Transverse colon (tissue), 4 donors: ENCODE data around the gene STARD4. TPM values are rescaled to one million over a fixed set of nuclear protein-coding genes. Genes with fewer than 3 reads are reported as not detected.

Experiments used
- DNase-seq: peaks from one replicate; pipeline ENCODE4 v3.0.0-alpha.2; 2019
- H3K27ac ChIP-seq, 4 donors: fragments of 200-600 bp; sonication (generic); 2 replicates each; pipeline ENCODE4 v1.5.1; 2016 to 2018; ENCODE audit warnings: inconsistent platforms in 4 of 4
- H3K27me3 ChIP-seq: fragments of 200-600 bp; sonication (generic); 2 replicates; pipeline ENCODE4 v1.5.1; 2017; ENCODE audit warnings: inconsistent platforms
- H3K36me3 ChIP-seq, 4 donors: fragments of 200-600 bp; sonication (generic); 2 replicates each; pipeline ENCODE4 v1.5.1; 2017 to 2019; ENCODE audit warnings: inconsistent platforms in 4 of 4
- H3K4me1 ChIP-seq, 4 donors: fragments of 200-600 bp; sonication (generic); 2 replicates each; pipeline ENCODE4 v1.5.1; 2017 to 2020; ENCODE audit warnings: inconsistent platforms in 4 of 4
- H3K4me3 ChIP-seq, 4 donors: fragments of 200-600 bp; sonication (generic); 1 replicate in 1 of 4; 2 replicates in 3 of 4; pipeline versions ENCODE4 v1.5.1 to v1.6.1; 2017 to 2019; ENCODE audit warnings: inconsistent platforms in 4 of 4
- H3K9me3 ChIP-seq, 2 donors: fragments of 200-600 bp; sonication (generic); 2 replicates each; pipeline ENCODE4 v1.5.1; 2017 to 2019; ENCODE audit warnings: inconsistent platforms in 2 of 2
- CTCF ChIP-seq, 5 experiments: fragments of 200-600 bp in 3 of 5; fragments of 450-650 bp in 2 of 5; sonication (generic) in 3 of 5; IDR thresholded peaks; 1 replicate in 2 of 5; 2 replicates in 3 of 5; pipeline ENCODE4 v1.5.1; 2016 to 2017; ENCODE audit warnings: antibody characterized with exemption in 5 of 5, inconsistent platforms in 3 of 5, mild to moderate bottlenecking in 2 of 5, moderate library complexity in 1 of 5
- EP300 ChIP-seq: sonication (generic); formaldehyde crosslinking; IDR thresholded peaks from one replicate; pipeline ENCODE4 v1.6.1; 2017; ENCODE audit warnings: antibody characterized with exemption, low read depth
- POLR2A ChIP-seq: fragments of 450-650 bp; IDR thresholded peaks from one replicate; pipeline ENCODE4 v1.6.1; 2016; ENCODE audit warnings: antibody characterized with exemption, mild to moderate bottlenecking, moderate library complexity
- POLR2AphosphoS5 ChIP-seq, 3 donors: sonication (generic); formaldehyde crosslinking; IDR thresholded peaks; one replicate each; pipeline ENCODE4 v1.6.1; 2016; ENCODE audit warnings: antibody characterized with exemption in 3 of 3
- WGBS, 2 donors: methylation state at CpG; one replicate each; pipeline ENCODE4 v1.1.5; 2018; ENCODE audit warnings: low coverage in 1 of 2; 5-methylcytosine and 5-hydroxymethylcytosine counted together
- in situ Hi-C, 4 donors: fragments of 200-750 bp; cut with MboI; loops; one replicate each; pipeline versions ENCODE4 v1.15.0 to v1.15.1; 2017; ENCODE audit warnings: low sequenced_read_pairs in 3 of 4, low pct_ligation_motif_present in 1 of 4, low pct_unique_long_range_greater_than_20kb in 1 of 4
- intact Hi-C: fragments of 100-400 bp; cut with DNase I; formaldehyde crosslinking; loops from one replicate; pipeline ENCODE4 v1.15.1; 2023; ENCODE audit warnings: low total_unique reads
- total RNA-seq, 4 donors: library from RNA; depleted of rRNA; stranded (reverse); fragments of >200 nt; gene quantifications; one replicate each; pipeline ENCODE4 v1.1.0, GENCODE V29; 2016

STARD4 gene
- total RNA-seq, 4 donors from 2014 or later: 12.0 to 178 (median 19.3) TPM

DNA sequence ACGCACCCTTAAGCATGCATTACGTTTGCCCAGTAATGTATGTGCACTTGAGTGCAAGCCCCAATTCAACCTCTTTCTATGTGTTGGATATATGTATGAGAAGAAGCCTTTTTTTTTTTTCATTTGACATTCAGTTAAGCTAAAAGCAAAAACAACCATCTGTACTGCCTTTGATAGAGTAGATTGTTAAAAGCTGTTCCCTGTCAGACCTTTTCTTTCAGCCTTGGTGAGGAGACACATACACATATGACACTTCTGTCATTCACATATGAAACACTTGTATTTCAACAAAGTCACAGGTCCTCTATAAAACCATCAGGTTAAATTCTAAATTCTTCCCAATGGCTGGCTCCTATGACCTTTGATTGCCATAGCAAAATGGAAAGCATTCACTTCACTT is 40.2 kb upstream of the STARD4 start:
- Histone ChIP-seq H3K4me3 (no peak overlapping the region), H3K27me3 (no peaks in the 10 kb centered on the region), H3K9me3 (no peaks in the 10 kb centered on the region), H3K27ac (no peak overlapping the region), H3K4me1 (peaks cover 0 to 14% (median 0%) of the 10 kb centered on the region in 4 donors), H3K36me3 (no peaks in the 10 kb centered on the region)
- no peak for TF ChIP-seq EP300
- TF ChIP-seq POLR2AphosphoS5 (IDR thresholded peaks at IDR 0.05): no peak
- no peak for TF ChIP-seq CTCF (IDR thresholded peaks at IDR 0.05)
- no peak for TF ChIP-seq POLR2A
- in situ Hi-C loops (loop anchor here in 3 of 4 donors (5.0 to 10.0 kb wide), 2 partner anchors 590 to 592 kb away; no protein-coding TSS in a partner anchor), intact Hi-C loops (loop anchor here (5.0 kb wide), 1 partner anchor 595 kb away; no protein-coding TSS in a partner anchor)
- 89 to 93% methylated on average over 2 of the region's 2 CpGs for WGBS, 2 donors
- no peak for DNase-seq

DNA sequence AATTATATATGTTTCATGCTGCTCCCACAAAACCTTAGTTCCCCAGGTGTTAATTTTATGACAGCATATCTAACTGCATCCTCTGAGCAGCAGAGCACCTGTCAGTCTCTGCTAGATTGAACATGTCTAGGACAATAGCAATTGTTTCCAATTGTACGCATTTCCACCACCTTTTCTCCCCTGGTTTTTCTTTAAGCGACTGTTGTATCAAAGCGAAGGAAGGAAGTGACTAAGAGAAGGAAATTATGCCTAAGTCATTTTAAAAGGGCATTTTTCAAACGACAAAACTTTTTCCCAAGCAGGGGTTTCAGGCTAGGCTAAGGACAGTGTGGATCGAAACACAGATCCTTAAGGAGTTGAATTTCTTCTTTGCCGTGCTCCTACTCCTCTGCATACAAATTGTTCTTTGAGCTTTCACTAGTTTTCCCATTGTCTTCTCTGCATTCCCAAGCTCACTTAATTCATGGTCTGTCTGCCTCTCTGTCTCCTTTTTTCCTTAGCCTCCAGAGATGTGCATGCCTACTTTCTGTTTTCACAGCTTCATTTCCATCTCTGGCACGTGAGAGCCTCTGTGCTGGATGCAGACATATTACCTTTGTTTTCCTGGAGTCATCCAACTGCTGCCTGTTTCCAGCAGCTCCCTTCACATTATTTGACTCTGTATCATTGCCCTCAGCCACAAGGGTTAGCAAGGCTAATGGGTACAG is 39.4 kb upstream of the STARD4 start:
- 49 to 53% methylated on average over 7 of the region's 7 CpGs for WGBS, 2 donors
- H3K27ac ChIP-seq: no peak overlapping the region

GRCh38 chr5:111551161-111551560 is 38.8 kb upstream of the STARD4 start:
- peaks cover 0 to 14% (median 0%) of the 10 kb centered on the region in 4 donors for H3K4me1 ChIP-seq
- no peak for DNase-seq
- in situ Hi-C loops (loop anchor here in 3 of 4 donors (5.0 to 10.0 kb wide), 2 partner anchors 591 to 594 kb away; no protein-coding TSS in a partner anchor), intact Hi-C loops (loop anchor here (5.0 kb wide), 1 partner anchor 596 kb away; no protein-coding TSS in a partner anchor)
- no peaks in the 10 kb centered on the region for H3K9me3 ChIP-seq
- H3K27me3 ChIP-seq: no peaks in the 10 kb centered on the region
- peak overlapping the region in 1 of 4 donors; percentile 34 for H3K27ac ChIP-seq
- no peaks in the 10 kb centered on the region for H3K36me3 ChIP-seq
- TF ChIP-seq CTCF (IDR thresholded peaks at IDR 0.05): no peak
- no peak for TF ChIP-seq POLR2A
- no peak for TF ChIP-seq EP300
- TF ChIP-seq POLR2AphosphoS5 (IDR thresholded peaks at IDR 0.05): no peak
- WGBS, 2 donors: 69 to 83% methylated on average over 1 of the region's 1 CpG
- no peak overlapping the region for H3K4me3 ChIP-seq

More for the DNA sequence above, 39.4 kb upstream of the STARD4 start:
- Histone ChIP-seq H3K9me3 (no peaks in the 10 kb centered on the region), H3K4me3 (no peak overlapping the region), H3K36me3 (no peaks in the 10 kb centered on the region), H3K27me3 (no peaks in the 10 kb centered on the region), H3K4me1 (peaks cover 0 to 14% (median 0%) of the 10 kb centered on the region in 4 donors)
- no peak for DNase-seq
- in situ Hi-C loops: loop anchor here in 3 of 4 donors (5.0 to 10.0 kb wide), 2 partner anchors 591 to 593 kb away; no protein-coding TSS in a partner anchor
- intact Hi-C loops: loop anchor here (5.0 kb wide), 1 partner anchor 596 kb away; no protein-coding TSS in a partner anchor
- TF ChIP-seq EP300 (no peak), POLR2AphosphoS5 (IDR thresholded peaks at IDR 0.05) (no peak), POLR2A (no peak), CTCF (IDR thresholded peaks at IDR 0.05) (no peak)

DNA sequence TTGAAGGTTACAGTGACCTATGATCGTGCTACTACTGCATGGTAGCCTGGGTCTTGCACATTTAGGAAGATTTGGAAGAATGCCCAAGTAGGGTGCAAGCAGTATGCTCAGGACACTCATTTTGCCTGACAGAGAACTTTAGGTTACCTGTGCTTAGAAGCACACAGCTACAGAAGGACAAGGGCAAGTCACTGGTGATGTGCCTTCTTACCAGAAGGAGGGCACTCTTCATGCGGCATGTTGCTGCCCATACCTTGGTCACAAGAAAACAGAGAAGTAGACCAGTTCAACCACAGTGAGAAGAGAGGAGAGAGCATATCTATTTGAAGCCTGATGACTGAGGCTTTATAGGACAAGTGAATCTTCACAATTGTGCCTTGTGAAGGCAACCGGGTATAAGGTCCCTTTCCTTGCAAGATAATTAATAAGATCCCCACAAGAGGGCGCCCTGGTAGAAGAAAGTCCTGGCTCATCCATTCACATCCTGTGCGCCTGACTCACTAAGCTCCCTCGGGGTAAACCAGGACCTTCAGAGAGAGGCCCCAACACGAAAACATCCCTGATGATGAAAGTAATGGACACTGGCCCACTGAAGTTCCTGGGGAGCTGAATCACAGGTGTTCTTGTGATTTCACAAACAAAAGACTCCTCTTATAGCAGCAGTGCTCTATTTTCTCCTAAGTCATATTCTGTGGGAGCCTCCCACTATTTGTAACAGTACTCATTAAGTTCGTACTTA is 38.1 kb upstream of the STARD4 start:
- Histone ChIP-seq H3K36me3 (no peaks in the 10 kb centered on the region), H3K4me3 (no peak overlapping the region), H3K27ac (peak overlapping the region in 1 of 4 donors; percentile 34), H3K9me3 (no peaks in the 10 kb centered on the region), H3K27me3 (no peaks in the 10 kb centered on the region), H3K4me1 (peaks cover 0 to 14% (median 0%) of the 10 kb centered on the region in 4 donors)
- no peak for TF ChIP-seq POLR2A
- TF ChIP-seq POLR2AphosphoS5 (IDR thresholded peaks at IDR 0.05): no peak
- TF ChIP-seq CTCF (IDR thresholded peaks at IDR 0.05): peak; percentile 59 to 69 (median 64)
- no peak for TF ChIP-seq EP300
- in situ Hi-C loops (loop anchor here in 3 of 4 donors (5.0 to 10.0 kb wide), 2 partner anchors 592 to 594 kb away; no protein-coding TSS in a partner anchor), intact Hi-C loops (loop anchor here (5.0 kb wide), 1 partner anchor 597 kb away; no protein-coding TSS in a partner anchor)
- peak; percentile 72 for DNase-seq
- WGBS, 2 donors: 26 to 30% methylated on average over 1 to 8 of the region's 8 CpGs
